ENCODE data around the gene RHNO1.
"Not testable (repeated sequence)": the region's sequence is repeated elsewhere in the genome, so short reads cannot be mapped to it uniquely, and the experiment has no call there.

DNA sequence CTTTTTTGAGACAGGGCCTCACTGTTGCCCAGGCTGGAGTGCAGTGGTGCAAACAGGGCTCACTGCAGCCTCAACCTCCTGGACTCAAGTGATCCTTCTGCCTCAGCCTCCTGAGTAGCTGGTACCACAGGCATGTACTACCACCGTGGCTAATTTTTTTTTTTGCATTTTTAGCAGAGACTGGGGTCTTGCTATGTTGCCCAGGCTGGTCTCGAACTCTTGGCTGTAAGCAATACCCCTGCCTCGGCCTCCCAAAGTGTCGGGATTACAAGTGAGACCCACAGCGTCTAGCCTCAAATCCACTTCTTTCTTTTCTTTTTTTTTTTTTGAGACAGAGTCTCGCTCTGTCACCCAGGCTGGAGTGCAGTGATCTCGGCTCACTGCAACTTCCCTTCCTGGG lies 13.6 kb upstream of the RHNO1 start:
- TF ChIP-seq, protein P1, sequence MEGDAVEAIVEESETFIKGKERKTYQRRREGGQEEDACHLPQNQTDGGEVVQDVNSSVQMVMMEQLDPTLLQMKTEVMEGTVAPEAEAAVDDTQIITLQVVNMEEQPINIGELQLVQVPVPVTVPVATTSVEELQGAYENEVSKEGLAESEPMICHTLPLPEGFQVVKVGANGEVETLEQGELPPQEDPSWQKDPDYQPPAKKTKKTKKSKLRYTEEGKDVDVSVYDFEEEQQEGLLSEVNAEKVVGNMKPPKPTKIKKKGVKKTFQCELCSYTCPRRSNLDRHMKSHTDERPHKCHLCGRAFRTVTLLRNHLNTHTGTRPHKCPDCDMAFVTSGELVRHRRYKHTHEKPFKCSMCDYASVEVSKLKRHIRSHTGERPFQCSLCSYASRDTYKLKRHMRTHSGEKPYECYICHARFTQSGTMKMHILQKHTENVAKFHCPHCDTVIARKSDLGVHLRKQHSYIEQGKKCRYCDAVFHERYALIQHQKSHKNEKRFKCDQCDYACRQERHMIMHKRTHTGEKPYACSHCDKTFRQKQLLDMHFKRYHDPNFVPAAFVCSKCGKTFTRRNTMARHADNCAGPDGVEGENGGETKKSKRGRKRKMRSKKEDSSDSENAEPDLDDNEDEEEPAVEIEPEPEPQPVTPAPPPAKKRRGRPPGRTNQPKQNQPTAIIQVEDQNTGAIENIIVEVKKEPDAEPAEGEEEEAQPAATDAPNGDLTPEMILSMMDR (conservative IDR thresholded peaks at IDR 0.05 in 1 of 2, IDR thresholded peaks at IDR 0.05 in 1 of 2; ENCODE audit: low read depth in 1 of 2, low read length in 2 of 2): not testable (repeated sequence)
- not testable (repeated sequence) for TF ChIP-seq EZH2 (IDR thresholded peaks at IDR 0.05; ENCODE audit: low read length, missing control alignments)
